CD14-positive monocyte (primary cell): ENCODE measurements around the gene DYNLT2. TPM values are rescaled to one million over a fixed set of nuclear protein-coding genes. Genes with fewer than 3 reads are reported as not detected.
A peak's percentile ranks its signal among the peaks of the same experiment; 100 is the strongest.

Source experiments
- DNase-seq, 3 donors: peaks; one replicate each; pipeline ENCODE4 v3.0.0-alpha.2; 2011 to 2022
- H2AFZ ChIP-seq: 2 replicates; pipeline ENCODE4 v1.6.0; 2012; ENCODE audit warnings: mild to moderate bottlenecking, low read depth, low read length, inconsistent platforms; ENCODE audit not compliant: insufficient read depth, poor library complexity, severe bottlenecking
- H3K27ac ChIP-seq, 2 donors: 1 replicate in 1 of 2; 2 replicates in 1 of 2; pipeline ENCODE4 v1.5.1; 2012 to 2013; ENCODE audit warnings: low read length in 2 of 2, control low read depth in 1 of 2, inconsistent platforms in 1 of 2, low read depth in 1 of 2, mild to moderate bottlenecking in 1 of 2
- H3K27me3 ChIP-seq, 2 donors: one replicate each; pipeline versions ENCODE4 v1.6.0 to v1.6.1; 2011 to 2013; ENCODE audit warnings: low read length in 2 of 2; ENCODE audit not compliant: control insufficient read depth in 2 of 2, insufficient read depth in 2 of 2
- H3K36me3 ChIP-seq, 2 donors: replicated peaks in 1 of 2; 1 replicate in 1 of 2; 2 replicates in 1 of 2; pipeline versions ENCODE4 v1.5.1 to v1.6.1; 2012 to 2013; ENCODE audit warnings: low read length in 2 of 2, control low read depth in 1 of 2, inconsistent platforms in 1 of 2, mild to moderate bottlenecking in 1 of 2; ENCODE audit not compliant: insufficient read depth in 2 of 2, control insufficient read depth in 1 of 2
- H3K4me1 ChIP-seq, 2 donors: 1 replicate in 1 of 2; 2 replicates in 1 of 2; pipeline versions ENCODE4 v1.5.1 to v1.6.1; 2012 to 2013; ENCODE audit warnings: low read length in 2 of 2, control low read depth in 1 of 2, inconsistent platforms in 1 of 2, mild to moderate bottlenecking in 1 of 2, moderate library complexity in 1 of 2; ENCODE audit not compliant: insufficient read depth in 2 of 2, control insufficient read depth in 1 of 2
- H3K4me2 ChIP-seq: replicated peaks from 2 replicates; pipeline ENCODE3; 2012; ENCODE audit warnings: low read length, moderate library complexity, mild to moderate bottlenecking; ENCODE audit not compliant: poor library complexity, severe bottlenecking; ENCODE audit errors: extremely low read depth
- H3K4me3 ChIP-seq, 3 experiments: fragments of 200-600 bp in 1 of 3; sonication (generic) in 1 of 3; replicated peaks in 1 of 3; 1 replicate in 2 of 3; 2 replicates in 1 of 3; pipeline ENCODE4 v1.5.1; 2011 to 2013; ENCODE audit warnings: low read length in 3 of 3, mild to moderate bottlenecking in 3 of 3, control low read depth in 2 of 3, low read depth in 2 of 3, inconsistent platforms in 1 of 3, moderate library complexity in 1 of 3
- H3K79me2 ChIP-seq: 2 replicates; pipeline ENCODE4 v1.6.0; 2012; ENCODE audit warnings: mild to moderate bottlenecking, control low read depth, inconsistent platforms, low read length, moderate library complexity; ENCODE audit not compliant: insufficient read depth
- H3K9ac ChIP-seq: 2 replicates; pipeline ENCODE4 v1.6.0; 2017; ENCODE audit warnings: low read length, mild to moderate bottlenecking; ENCODE audit not compliant: insufficient read depth, poor library complexity, severe bottlenecking
- H3K9me3 ChIP-seq, 2 donors: replicated peaks in 1 of 2; 1 replicate in 1 of 2; 2 replicates in 1 of 2; pipeline versions ENCODE4 v1.5.1 to v1.6.1; 2012 to 2013; ENCODE audit warnings: low read length in 2 of 2, control low read depth in 1 of 2; ENCODE audit not compliant: control insufficient read depth in 1 of 2, insufficient read depth in 1 of 2
- H4K20me1 ChIP-seq: 2 replicates; pipeline ENCODE4 v1.6.0; 2012; ENCODE audit warnings: mild to moderate bottlenecking, low read length, control low read depth, moderate library complexity; ENCODE audit not compliant: insufficient read depth
- H3K27ac Mint-ChIP-seq, 7 donors: one replicate each; pipeline ENCODE4 v1.8.0; 2020; ENCODE audit warnings: mild to moderate bottlenecking in 7 of 7, mixed read lengths in 7 of 7, moderate library complexity in 6 of 7, inconsistent platforms in 2 of 7
- H3K27me3 Mint-ChIP-seq, 3 donors: one replicate each; pipeline ENCODE4 v1.8.0; 2021 to 2022; ENCODE audit warnings: low read depth in 3 of 3, mild to moderate bottlenecking in 3 of 3, mixed read lengths in 3 of 3, moderate library complexity in 3 of 3, inconsistent platforms in 1 of 3
- H3K36me3 Mint-ChIP-seq, 2 donors: one replicate each; pipeline ENCODE4 v1.8.0; 2020; ENCODE audit warnings: mixed read lengths in 2 of 2, inconsistent platforms in 1 of 2, mild to moderate bottlenecking in 1 of 2
- H3K4me1 Mint-ChIP-seq: one replicate; pipeline ENCODE4 v1.8.0; 2020; ENCODE audit warnings: mild to moderate bottlenecking, mixed read lengths
- H3K4me3 Mint-ChIP-seq, 2 donors: one replicate each; pipeline ENCODE4 v1.8.0; 2020; ENCODE audit warnings: mild to moderate bottlenecking in 2 of 2, mixed read lengths in 2 of 2, moderate library complexity in 1 of 2
- H3K9me3 Mint-ChIP-seq, 7 donors: one replicate each; pipeline ENCODE4 v1.8.0; 2020 to 2022; ENCODE audit warnings: mixed read lengths in 7 of 7, mild to moderate bottlenecking in 6 of 7, moderate library complexity in 6 of 7, inconsistent platforms in 2 of 7
- CTCF ChIP-seq: fragments of 200-600 bp; IDR thresholded peaks from one replicate; pipeline ENCODE4 v1.8.0; 2022; ENCODE audit warnings: antibody characterized with exemption, mild to moderate bottlenecking
- WGBS: methylation state at CpG from one replicate; pipeline ENCODE4 v1.1.5; 2013; ENCODE audit warnings: missing lambda C conversion rate; ENCODE audit not compliant: insufficient coverage; 5-methylcytosine and 5-hydroxymethylcytosine counted together
- intact Hi-C, 2 donors: fragments of 100-400 bp; cut with micrococcal nuclease; formaldehyde crosslinking; loops; one replicate each; pipeline versions ENCODE4 v1.15.0 to v1.15.1; 2023
- polyA plus RNA-seq, 3 donors: library from polyadenylated mRNA; depleted of rRNA in 1 of 3; unstranded in 2 of 3; stranded (reverse) in 1 of 3; fragments of 300-500 nt in 2 of 3; fragments of >200 nt in 1 of 3; fragmentation: Illumina TruSeq in 2 of 3; gene quantifications; 1 replicate in 2 of 3; 2 replicates in 1 of 3; pipeline ENCODE4 v1.2.3, GENCODE V29; 2012 to 2021

The DYNLT2 gene
- polyA plus RNA-seq, 3 donors: 0.19 to 1.5 (median 0.86) TPM

DNA sequence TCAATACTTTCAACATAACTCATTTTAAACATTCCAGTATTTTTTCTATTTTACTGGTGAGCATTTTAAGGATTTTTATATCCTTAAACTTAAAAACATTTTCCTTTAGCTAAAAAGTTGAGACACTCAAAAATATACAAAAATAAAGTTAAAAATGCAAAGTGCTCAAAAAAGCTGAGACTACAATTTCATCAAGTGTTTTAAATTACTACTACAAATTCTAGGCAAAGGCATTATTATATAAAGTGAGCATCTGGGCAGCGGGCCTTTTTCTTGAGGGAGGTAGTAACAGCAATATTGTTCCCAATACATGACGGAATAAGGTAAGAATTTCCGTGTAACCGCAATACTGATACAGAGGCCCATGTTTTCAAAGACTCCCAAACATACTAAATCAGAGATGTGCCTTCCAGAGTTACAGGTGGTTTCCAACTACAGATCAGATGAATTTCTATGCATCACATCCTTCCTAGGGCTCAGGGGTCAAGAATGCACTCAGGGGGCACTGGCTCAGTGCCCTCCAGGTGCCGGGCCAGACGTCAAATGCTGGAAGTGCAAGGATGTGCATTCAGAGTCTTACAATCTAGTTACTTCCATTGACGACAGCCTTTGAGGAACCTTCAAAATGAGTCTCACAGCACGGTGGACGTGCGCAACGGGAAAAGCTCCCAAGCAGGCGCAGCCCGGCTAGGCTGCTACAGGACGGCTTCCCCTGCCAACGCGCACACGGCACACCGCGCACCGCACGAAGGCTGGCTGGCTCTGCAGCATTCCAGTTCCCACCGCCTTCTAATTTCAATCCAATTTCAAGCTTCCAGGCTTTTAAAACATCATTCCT is 28.8 kb downstream of the DYNLT2 start:
- peak overlapping the region; percentile 95 for H3K4me3 Mint-ChIP-seq
- peaks cover 0 to 2% (median 0%) of the 10 kb centered on the region in 7 donors for H3K9me3 Mint-ChIP-seq
- no peaks in the 10 kb centered on the region for H3K36me3 ChIP-seq
- peak overlapping the region; percentile 95 for H3K4me2 ChIP-seq
- H3K4me1 ChIP-seq: peaks cover 27 to 42% of the 10 kb centered on the region in 2 donors
- H3K27ac Mint-ChIP-seq: peak overlapping the region; percentile 14 to 95 (median 82)
- WGBS: 1% methylated on average over 20 of the region's 22 CpGs
- H3K4me1 Mint-ChIP-seq: peaks cover 36% of the 10 kb centered on the region
- peaks cover 8 to 13% of the 10 kb centered on the region in 2 donors for H3K36me3 Mint-ChIP-seq
- H3K9ac ChIP-seq: peak overlapping the region; percentile 82
- H3K27me3 Mint-ChIP-seq: peaks cover 0 to 12% (median 5%) of the 10 kb centered on the region in 3 donors
- peaks cover 7% of the 10 kb centered on the region for H4K20me1 ChIP-seq
- peak overlapping the region; percentile 68 to 85 (median 81) for H3K4me3 ChIP-seq
- TF ChIP-seq CTCF: no peak
- H3K27ac ChIP-seq: peak overlapping the region; percentile 11 to 77
- peak overlapping the region; percentile 72 for H2AFZ ChIP-seq
- H3K27me3 ChIP-seq: peaks cover 0 to 8% of the 10 kb centered on the region in 2 donors
- no peaks in the 10 kb centered on the region for H3K9me3 ChIP-seq
- peak; percentile 44 to 51 (median 45) for DNase-seq
- peaks cover 44% of the 10 kb centered on the region for H3K79me2 ChIP-seq
- intact Hi-C loops: loop anchor here (2.0 kb wide), 1 partner anchor 20 kb away; the partner anchor contains the start of genes C6orf120 (in 2 of the 2) and WDR27 (in 2 of the 2)

- H3K9ac ChIP-seq: no peak overlapping the region
- H3K27ac ChIP-seq: no peak overlapping the region
- H3K4me1 Mint-ChIP-seq: peaks cover 30% of the 10 kb centered on the region
- peaks cover 10 to 19% of the 10 kb centered on the region in 2 donors for H3K36me3 ChIP-seq
- peak overlapping the region; percentile 26 for H3K4me2 ChIP-seq
- H3K27ac Mint-ChIP-seq: peak overlapping the region in 4 of 7 donors; percentile 10 to 25 (median 23)
- peak overlapping the region; percentile 11 for H2AFZ ChIP-seq
- intact Hi-C loops: no loop called here
- H3K4me3 ChIP-seq: peak overlapping the region in 1 of 3 experiments; percentile 33
- peak; percentile 23 for TF ChIP-seq CTCF
- DNase-seq: no peak
- H4K20me1 ChIP-seq: peaks cover 7% of the 10 kb centered on the region
- peaks cover 50% of the 10 kb centered on the region for H3K79me2 ChIP-seq
- 16% methylated on average over 3 of the region's 3 CpGs for WGBS
- H3K9me3 ChIP-seq: no peaks in the 10 kb centered on the region
- H3K27me3 ChIP-seq: peaks cover 0 to 5% of the 10 kb centered on the region in 2 donors
- peaks cover 23 to 38% of the 10 kb centered on the region in 2 donors for H3K4me1 ChIP-seq
- peaks cover 22 to 25% of the 10 kb centered on the region in 2 donors for H3K36me3 Mint-ChIP-seq
- peaks cover 3 to 6% (median 3%) of the 10 kb centered on the region in 3 donors for H3K27me3 Mint-ChIP-seq
- peak overlapping the region; percentile 9 to 23 for H3K4me3 Mint-ChIP-seq
- H3K9me3 Mint-ChIP-seq: peaks cover 0 to 3% (median 0%) of the 10 kb centered on the region in 7 donors
Measured at GRCh38 chr6:169720207-169720855, 31.0 kb downstream of the DYNLT2 start.
